ENCODE results near the gene ARHGAP42. TPM values are rescaled to one million over a fixed set of nuclear protein-coding genes. Genes with fewer than 3 reads are reported as not detected.

The ARHGAP42 gene
- total RNA-seq, 2 donors from 2014 or later = 1.6 to 5.1 TPM

- ATAC-seq = no peak
- DNase-seq (ENCODE audit: low spot score) = no peak
- peaks cover 2% of the 10 kb centered on the region for H3K9me3 Mint-ChIP-seq
- H3K27me3 Mint-ChIP-seq = no peaks in the 10 kb centered on the region
- H3K4me1 Mint-ChIP-seq (ENCODE audit: low read depth in 2 of 2) = no peaks in the 10 kb centered on the region
- H3K4me3 Mint-ChIP-seq = no peak overlapping the region
- H3K27ac Mint-ChIP-seq = no peak overlapping the region
- H3K36me3 Mint-ChIP-seq = no peaks in the 10 kb centered on the region
These were observed 130.5 kb downstream of the ARHGAP42 start for GRCh38 chr11:100817620-100818019.

GRCh38 chr11:100820621-100821020, 133.5 kb downstream of the ARHGAP42 start:
- no peak for DNase-seq (ENCODE audit: low spot score)
- Mint-ChIP-seq H3K27ac (no peak overlapping the region), H3K4me3 (no peak overlapping the region), H3K4me1 (ENCODE audit: low read depth in 2 of 2) (no peaks in the 10 kb centered on the region), H3K36me3 (no peaks in the 10 kb centered on the region), H3K27me3 (no peaks in the 10 kb centered on the region), H3K9me3 (peaks cover 2% of the 10 kb centered on the region)
- no peak for ATAC-seq

DNA sequence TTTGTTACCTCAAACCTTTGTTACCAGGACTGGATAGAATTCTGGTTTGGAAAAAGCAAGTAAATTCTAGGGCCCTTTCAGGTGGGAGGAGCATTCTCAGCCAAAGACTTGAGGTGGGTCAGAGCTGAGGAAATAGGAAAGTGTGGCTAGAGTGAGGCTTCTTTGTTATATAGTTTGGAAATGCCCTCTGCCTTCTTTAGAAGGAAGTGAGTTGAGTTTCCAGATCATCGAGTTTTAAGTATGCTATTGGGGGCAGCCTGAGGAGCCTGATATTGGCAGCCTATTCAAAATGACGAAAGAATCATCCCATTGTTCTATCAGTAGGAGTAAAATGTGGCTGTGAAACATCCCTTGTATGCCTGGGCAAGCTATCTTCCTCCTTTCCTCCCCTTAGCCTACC, 134.1 kb downstream of the ARHGAP42 start:
- ATAC-seq (no peak), DNase-seq (ENCODE audit: low spot score) (no peak)
- H3K27ac Mint-ChIP-seq = no peak overlapping the region
- peaks cover 2% of the 10 kb centered on the region for H3K9me3 Mint-ChIP-seq
- H3K27me3 Mint-ChIP-seq = no peaks in the 10 kb centered on the region
- no peaks in the 10 kb centered on the region for H3K4me1 Mint-ChIP-seq (ENCODE audit: low read depth in 2 of 2)
- no peak overlapping the region for H3K4me3 Mint-ChIP-seq
- H3K36me3 Mint-ChIP-seq = no peaks in the 10 kb centered on the region

DNA sequence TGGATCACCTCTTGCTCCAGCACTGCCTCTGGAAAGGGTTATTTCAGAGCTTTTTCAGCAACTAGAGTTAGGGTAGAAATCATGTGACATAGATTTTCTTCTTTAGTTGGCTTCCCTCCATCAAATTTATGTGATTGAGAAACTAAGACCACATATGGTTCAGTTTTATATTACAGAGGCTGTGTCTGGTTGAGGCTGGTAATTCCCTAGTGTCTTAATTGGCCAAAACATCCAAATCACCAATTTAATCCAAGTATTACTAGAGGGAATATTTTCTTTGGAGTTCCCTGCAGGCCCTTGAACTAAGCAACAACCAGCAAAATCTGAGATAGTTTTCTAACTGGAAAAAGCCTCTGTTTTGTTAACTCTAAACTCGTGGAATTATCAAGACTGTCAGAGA, 136.3 kb downstream of the ARHGAP42 start:
- no peaks in the 10 kb centered on the region for H3K27me3 Mint-ChIP-seq
- DNase-seq (ENCODE audit: low spot score) (no peak), ATAC-seq (no peak)
- H3K4me1 Mint-ChIP-seq (ENCODE audit: low read depth in 2 of 2) = peaks cover 3 to 4% of the 10 kb centered on the region in 2 donors
- no peaks in the 10 kb centered on the region for H3K9me3 Mint-ChIP-seq
- H3K27ac Mint-ChIP-seq = no peak overlapping the region
- no peak overlapping the region for H3K4me3 Mint-ChIP-seq
- H3K36me3 Mint-ChIP-seq = no peaks in the 10 kb centered on the region

DNA sequence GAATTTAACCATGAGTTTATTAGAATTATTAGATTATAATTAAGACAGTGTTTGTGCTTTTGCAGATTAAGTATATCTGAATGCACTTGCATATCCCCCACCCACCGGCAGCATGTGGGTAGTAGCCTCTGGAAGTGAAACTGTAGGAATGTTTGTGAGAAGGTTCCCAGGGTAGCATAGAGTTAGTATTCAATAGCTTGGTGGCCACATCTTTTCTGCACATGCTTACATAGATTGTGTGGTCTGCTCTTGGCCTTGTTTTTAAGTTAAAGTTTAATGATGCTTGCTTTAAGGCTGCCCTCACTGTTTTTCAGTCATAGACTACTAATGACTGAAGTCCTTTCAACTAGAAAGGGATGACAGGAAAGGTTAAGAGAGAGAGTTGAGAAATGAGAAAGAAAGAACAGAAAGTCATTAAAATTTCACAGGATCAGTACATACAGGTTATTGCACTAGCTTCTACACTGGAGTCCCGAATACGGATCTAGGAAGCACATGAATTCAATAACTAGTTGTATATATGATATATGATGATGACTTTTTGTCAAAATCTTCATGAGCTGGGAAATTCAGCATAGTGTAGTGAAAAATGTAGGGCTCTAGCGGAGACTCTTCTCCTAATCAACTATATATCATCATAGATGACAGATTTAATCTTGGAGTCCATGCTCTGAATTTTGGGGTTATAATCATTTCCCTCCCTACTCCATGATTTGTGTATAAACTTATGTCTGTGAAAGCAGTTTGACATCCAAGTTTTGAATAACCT, 137.1 kb downstream of the ARHGAP42 start:
- no peaks in the 10 kb centered on the region for H3K9me3 Mint-ChIP-seq
- DNase-seq (ENCODE audit: low spot score) = no peak
- no peak overlapping the region for H3K4me3 Mint-ChIP-seq
- peaks cover 3 to 4% of the 10 kb centered on the region in 2 donors for H3K4me1 Mint-ChIP-seq (ENCODE audit: low read depth in 2 of 2)
- no peak for ATAC-seq
- no peaks in the 10 kb centered on the region for H3K27me3 Mint-ChIP-seq
- no peaks in the 10 kb centered on the region for H3K36me3 Mint-ChIP-seq
- H3K27ac Mint-ChIP-seq = no peak overlapping the region

- ATAC-seq (no peak), DNase-seq (ENCODE audit: low spot score) (no peak)
- H3K27me3 Mint-ChIP-seq = no peaks in the 10 kb centered on the region
- H3K4me1 Mint-ChIP-seq (ENCODE audit: low read depth in 2 of 2) = peaks cover 3 to 4% of the 10 kb centered on the region in 2 donors
- no peak overlapping the region for H3K27ac Mint-ChIP-seq
- no peaks in the 10 kb centered on the region for H3K36me3 Mint-ChIP-seq
- no peak overlapping the region for H3K4me3 Mint-ChIP-seq
- H3K9me3 Mint-ChIP-seq = no peaks in the 10 kb centered on the region
These were observed 138.5 kb downstream of the ARHGAP42 start for GRCh38 chr11:100825626-100826025.

DNA sequence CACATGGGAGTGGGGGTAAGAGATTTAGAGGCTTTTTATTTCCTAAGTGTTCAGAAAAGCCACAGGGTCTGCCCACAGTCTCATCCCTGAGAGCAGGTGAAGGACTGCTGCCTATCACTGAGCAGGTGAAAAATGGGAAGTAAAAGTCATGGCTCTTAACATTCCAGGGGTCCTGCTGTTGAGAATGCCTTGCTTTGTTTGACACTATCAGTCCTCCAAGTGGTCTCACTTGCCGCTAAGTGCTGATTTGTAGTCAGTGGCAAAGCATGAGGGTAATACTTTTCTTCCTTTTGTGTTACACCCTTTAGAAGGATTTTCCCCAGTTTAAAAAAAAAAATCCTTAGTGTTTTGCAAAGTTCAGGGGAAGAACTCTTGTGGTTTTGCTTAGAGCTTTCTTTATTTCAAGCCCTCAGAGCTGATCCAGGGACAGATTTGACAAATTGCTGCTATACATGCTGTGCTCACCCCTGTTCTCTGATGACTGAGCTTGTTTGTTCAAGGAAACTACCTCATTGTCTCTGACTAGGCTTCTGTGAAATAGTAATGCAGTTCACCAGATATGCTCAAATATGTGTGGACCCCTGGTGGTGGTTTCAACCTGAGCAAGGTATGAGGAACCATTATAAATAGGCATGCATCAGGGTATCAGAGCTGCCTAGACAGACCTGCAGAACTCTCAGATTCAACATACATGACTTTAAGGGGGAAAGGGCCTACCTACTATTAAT, 141.0 kb downstream of the ARHGAP42 start:
- H3K27me3 Mint-ChIP-seq = no peaks in the 10 kb centered on the region
- H3K4me1 Mint-ChIP-seq (ENCODE audit: low read depth in 2 of 2) = peaks cover 3 to 4% of the 10 kb centered on the region in 2 donors
- DNase-seq (ENCODE audit: low spot score) (no peak), ATAC-seq (no peak)
- H3K36me3 Mint-ChIP-seq = no peaks in the 10 kb centered on the region
- no peaks in the 10 kb centered on the region for H3K9me3 Mint-ChIP-seq
- H3K4me3 Mint-ChIP-seq = no peak overlapping the region
- no peak overlapping the region for H3K27ac Mint-ChIP-seq

- H3K27me3 Mint-ChIP-seq = no peaks in the 10 kb centered on the region
- DNase-seq (ENCODE audit: low spot score) = no peak
- H3K4me1 Mint-ChIP-seq (ENCODE audit: low read depth in 2 of 2) = peaks cover 3 to 4% of the 10 kb centered on the region in 2 donors
- H3K36me3 Mint-ChIP-seq = no peaks in the 10 kb centered on the region
- no peak overlapping the region for H3K4me3 Mint-ChIP-seq
- no peaks in the 10 kb centered on the region for H3K9me3 Mint-ChIP-seq
- H3K27ac Mint-ChIP-seq = no peak overlapping the region
- ATAC-seq = no peak
These were observed 143.2 kb downstream of the ARHGAP42 start for GRCh38 chr11:100830274-100830673.

DNA sequence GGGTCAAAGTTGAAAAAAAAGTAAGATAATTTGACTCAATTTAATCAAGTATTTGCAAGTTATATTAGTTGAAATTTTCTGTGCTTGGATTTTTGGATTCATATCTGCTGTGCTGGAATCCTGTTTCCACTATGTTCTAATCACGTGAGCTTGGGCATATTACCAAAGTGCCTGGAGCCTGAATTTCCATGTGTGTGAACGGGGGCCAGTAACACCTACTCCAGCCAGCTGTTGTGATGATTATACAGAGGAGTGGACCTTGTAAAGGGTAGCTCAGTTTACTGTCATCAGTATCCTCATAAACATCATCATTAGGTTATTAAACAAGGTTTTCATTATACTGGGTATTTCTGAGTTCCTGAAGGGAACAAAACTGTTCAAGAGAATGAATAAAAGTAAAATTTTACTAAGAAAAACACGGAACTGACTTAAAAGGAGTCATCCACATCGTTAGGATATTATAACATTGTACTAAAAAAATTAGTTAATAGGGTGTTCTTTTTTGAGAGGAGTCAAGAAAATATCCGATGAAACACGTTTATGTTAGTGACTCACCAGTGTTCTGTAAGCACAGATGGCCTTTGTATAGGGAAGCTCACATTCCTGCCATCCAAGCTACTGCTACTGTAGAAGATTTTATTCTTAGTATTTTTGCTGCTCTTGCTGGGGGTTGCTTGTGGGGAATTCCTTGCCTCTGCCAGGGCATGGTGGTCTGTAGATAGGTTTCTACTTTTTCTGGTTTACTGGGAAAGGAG, 144.1 kb downstream of the ARHGAP42 start:
- H3K9me3 Mint-ChIP-seq = no peaks in the 10 kb centered on the region

DNA sequence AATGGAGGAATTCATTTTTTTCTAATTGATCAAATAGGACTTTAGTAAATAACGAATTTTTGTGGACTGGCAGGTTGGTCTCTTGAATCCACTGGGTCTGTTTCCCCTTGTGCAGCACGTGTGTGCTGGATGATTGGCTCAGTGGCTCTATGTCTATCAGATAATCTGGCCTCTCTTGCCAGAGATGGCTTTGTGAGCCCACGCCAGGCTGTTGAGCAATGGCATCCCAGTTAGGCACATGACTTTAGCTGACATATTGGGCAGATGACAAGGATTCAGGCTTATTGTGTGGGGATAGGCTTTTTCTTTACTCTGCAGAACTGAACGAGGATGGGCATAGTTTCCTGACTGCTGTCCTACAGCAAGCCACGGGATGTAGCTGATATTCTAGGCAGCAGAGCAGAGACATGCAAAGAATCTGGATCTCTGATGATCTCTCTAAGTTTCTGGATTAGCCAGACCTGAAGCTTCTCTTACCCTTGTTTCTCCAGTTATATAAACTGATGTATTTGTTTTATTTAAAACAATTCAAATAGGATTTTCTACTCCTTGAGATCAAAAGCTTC, 144.9 kb downstream of the ARHGAP42 start:
- Mint-ChIP-seq H3K36me3 (no peaks in the 10 kb centered on the region), H3K4me3 (no peak overlapping the region), H3K27me3 (no peaks in the 10 kb centered on the region), H3K9me3 (no peaks in the 10 kb centered on the region), H3K4me1 (ENCODE audit: low read depth in 2 of 2) (peaks cover 3 to 4% of the 10 kb centered on the region in 2 donors), H3K27ac (no peak overlapping the region)
- no peak for DNase-seq (ENCODE audit: low spot score)
- no peak for ATAC-seq

More for the DNA sequence above, 144.1 kb downstream of the ARHGAP42 start:
- DNase-seq (ENCODE audit: low spot score) = no peak
- Mint-ChIP-seq H3K4me1 (ENCODE audit: low read depth in 2 of 2) (peaks cover 3 to 4% of the 10 kb centered on the region in 2 donors), H3K27me3 (no peaks in the 10 kb centered on the region), H3K4me3 (no peak overlapping the region), H3K36me3 (no peaks in the 10 kb centered on the region), H3K27ac (no peak overlapping the region)
- no peak for ATAC-seq

GRCh38 chr11:100832829-100833228, 145.7 kb downstream of the ARHGAP42 start:
- Mint-ChIP-seq H3K4me3 (no peak overlapping the region), H3K27ac (no peak overlapping the region), H3K4me1 (ENCODE audit: low read depth in 2 of 2) (no peaks in the 10 kb centered on the region), H3K9me3 (no peaks in the 10 kb centered on the region), H3K27me3 (no peaks in the 10 kb centered on the region), H3K36me3 (no peaks in the 10 kb centered on the region)
- ATAC-seq = no peak
- DNase-seq (ENCODE audit: low spot score) = no peak

DNA sequence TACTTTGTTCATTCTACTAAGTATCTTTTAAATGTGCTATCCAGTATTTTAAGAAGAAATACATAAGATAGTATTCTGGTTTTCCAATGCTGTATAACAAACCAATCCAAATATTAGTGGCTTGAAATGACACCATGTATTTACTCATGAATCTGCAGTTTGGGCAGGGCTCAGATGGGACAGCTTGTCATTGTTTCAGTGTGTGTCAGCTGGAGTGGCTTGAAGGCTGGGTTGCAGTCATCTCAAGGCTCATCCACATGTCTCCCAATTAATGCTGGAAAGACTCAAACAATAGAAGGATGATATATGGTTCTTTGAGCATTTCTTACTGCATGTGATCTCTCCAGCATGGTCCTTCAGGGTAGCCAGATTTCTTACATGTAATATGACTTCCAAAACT, 146.2 kb downstream of the ARHGAP42 start:
- Mint-ChIP-seq H3K27me3 (peaks cover 0 to 2% of the 10 kb centered on the region in 2 donors), H3K36me3 (no peaks in the 10 kb centered on the region), H3K27ac (no peak overlapping the region), H3K4me1 (ENCODE audit: low read depth in 2 of 2) (no peaks in the 10 kb centered on the region), H3K4me3 (no peak overlapping the region), H3K9me3 (no peaks in the 10 kb centered on the region)
- DNase-seq (ENCODE audit: low spot score) = no peak
- ATAC-seq = no peak

GRCh38 chr11:100835854-100836253, 148.8 kb downstream of the ARHGAP42 start:
- peaks cover 2% of the 10 kb centered on the region for H3K9me3 Mint-ChIP-seq
- H3K36me3 Mint-ChIP-seq = no peaks in the 10 kb centered on the region
- no peak overlapping the region for H3K4me3 Mint-ChIP-seq
- H3K4me1 Mint-ChIP-seq (ENCODE audit: low read depth in 2 of 2) = no peaks in the 10 kb centered on the region
- no peak overlapping the region for H3K27ac Mint-ChIP-seq
- no peak for ATAC-seq
- peaks cover 0 to 2% of the 10 kb centered on the region in 2 donors for H3K27me3 Mint-ChIP-seq
- no peak for DNase-seq (ENCODE audit: low spot score)

All from natural killer cell treated with Interleukin-12 subunit alpha and Interleukin-12 subunit beta and Interleukin-15 and Interleukin-18, amount 100 ng/mL, for 72 hours (primary cell).